Right kidney (tissue), 1 donor: ENCODE data around the gene LYPD4.
"Not testable (repeated sequence)": the region's sequence is repeated elsewhere in the genome, so short reads cannot be mapped to it uniquely, and the experiment has no call there.

Experiments used
- DNase-seq: peaks from one replicate; pipeline ENCODE4 v3.0.0-alpha.2; 2016

The LYPD4 gene

GRCh38 chr19:41875973-41876372 is 31.5 kb upstream of the LYPD4 start:
- not testable (repeated sequence) for DNase-seq

DNA sequence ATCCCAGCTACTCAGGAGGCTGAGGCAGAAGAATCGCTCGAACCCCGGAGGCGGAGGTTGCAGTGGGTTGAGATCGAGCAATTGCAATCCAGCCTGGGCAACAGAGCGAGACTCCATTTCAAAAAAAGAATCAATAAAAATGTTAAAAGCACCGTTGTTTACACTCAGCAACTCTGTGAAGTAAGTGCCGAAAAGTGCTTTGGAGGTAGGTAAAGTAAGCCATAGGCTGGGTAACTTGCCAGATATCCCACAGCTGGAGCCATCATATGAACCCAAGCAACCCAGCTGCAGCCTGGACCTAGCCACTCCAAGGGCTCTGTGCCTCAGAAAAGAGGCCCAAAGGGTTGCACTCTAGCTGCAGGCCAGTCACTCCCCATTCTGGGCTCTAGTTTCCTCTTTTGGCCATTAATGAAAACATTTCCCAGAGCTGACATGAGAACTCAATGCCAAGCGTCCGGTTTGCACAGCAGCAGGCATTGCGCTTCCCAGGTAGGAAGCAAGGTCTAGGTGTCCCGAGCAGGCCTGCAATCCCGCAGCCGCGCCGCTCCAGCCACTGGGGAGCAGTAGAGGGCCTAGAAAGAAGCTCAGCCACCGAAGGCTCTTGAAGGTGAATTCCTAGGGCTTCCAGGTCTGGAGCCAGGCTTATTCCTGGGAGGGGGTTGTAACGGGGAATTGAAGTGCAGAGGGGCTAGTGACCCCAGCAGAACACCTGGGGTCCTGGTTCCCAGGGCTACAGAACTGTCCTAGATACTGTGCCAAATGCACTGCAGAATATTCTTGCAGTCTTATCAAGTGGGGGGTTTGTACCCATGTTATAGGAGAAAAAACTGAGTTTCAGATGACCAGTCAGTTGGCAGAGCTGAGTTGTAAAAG is 28.5 kb upstream of the LYPD4 start:
- peak; percentile 45 for DNase-seq

DNA sequence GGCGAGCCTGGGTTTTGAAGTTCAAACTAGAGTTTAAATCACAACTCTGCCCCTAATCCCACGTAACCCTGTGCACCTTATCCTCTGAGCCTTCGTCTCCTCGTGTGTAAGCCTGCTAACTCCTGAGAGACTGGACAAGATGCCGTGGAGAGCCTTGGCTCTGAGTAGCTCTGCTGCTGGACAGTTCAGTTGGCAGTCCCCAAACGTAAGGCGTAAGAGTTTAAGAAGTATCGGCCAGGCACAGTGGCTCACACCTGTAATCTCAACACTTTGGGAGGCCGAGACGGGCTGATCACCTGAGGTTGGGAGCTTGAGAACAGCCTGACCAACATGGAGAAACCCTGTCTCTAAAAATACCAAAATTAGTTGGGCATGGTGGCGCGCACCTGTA is 27.9 kb upstream of the LYPD4 start:
- no peak for DNase-seq

DNA sequence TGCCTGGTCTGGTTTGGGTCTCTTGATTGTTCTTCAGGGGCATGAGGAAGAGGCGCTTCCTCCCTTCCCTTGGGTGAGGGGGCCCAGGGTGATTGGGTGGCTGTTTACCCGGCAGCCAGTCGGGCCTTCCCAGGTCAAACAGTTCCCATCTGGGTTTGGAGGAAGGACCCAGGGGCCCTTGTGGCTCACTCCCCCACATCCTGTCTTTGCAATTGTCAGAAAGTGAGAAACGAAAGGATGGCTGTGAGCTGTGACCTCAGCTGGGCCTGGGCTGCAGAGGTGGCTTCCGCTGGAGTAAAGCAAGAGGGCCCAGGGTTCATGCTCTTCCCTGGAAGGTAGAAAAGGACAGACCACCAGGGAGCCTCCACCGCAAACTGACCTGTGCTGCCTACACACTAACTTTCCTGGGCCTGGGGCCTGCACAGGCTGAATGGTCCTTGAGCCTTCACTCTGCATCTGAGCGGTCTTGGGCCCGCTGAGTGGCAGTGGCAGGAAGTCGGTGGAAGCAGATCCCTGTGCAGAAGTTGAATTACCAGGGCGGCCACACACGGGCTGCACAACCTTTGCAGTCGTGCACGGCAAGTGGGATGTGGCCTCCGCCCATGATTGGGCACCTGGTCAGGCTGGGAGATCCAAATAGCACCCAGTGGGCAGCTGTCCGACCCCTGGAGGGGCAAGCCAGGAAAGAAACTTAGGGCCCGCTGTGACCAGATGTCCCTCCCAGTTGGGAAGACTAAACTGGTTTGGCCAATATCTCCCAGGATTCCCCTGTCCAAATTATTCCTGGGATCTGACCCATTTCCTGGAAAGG is 27.3 kb upstream of the LYPD4 start:
- no peak for DNase-seq

GRCh38 chr19:41870401-41870873 is 26.0 kb upstream of the LYPD4 start:
- no peak for DNase-seq

DNA sequence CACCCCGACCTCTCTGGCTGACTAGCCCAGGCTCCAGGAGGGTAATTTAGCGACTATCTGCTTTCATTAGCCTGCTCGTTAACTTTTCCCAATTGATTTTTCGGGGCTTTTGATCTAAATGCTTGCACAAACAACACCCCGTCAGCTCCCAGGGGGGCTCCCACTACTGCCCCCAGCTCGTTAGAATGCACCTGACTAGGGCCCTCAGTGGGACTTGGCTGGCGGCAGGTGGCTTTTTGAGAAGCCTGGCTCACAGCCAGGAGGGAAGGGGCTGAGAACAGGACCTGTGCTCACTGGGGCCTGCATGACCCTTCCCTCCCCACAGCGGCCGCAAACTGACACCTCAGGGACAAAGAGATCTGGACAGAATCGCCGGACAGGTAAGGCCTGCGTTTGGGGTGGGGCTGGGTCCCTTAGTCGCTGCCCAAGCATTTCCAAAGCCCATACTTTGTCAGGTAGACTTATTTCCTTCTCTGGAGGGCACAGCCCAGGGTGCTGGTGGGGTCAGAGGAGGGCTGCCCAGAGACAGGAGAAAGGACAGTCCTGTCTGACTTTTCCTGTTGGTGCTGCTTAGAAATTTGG is 25.0 kb upstream of the LYPD4 start:
- no peak for DNase-seq

DNA sequence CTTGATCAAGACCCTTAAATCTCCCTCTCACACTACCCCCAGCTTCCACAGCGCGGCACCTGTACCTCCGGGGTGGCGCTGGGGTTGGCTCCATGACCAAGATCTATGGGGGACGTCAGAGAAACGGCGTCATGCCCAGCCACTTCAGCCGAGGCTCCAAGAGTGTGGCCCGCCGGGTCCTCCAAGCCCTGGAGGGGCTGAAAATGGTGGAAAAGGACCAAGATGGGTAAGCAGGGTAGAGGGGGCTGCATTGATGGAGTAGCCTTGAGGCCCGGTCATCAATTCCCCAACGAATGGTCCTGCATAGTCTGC is 24.5 kb upstream of the LYPD4 start:
- DNase-seq = no peak

DNA sequence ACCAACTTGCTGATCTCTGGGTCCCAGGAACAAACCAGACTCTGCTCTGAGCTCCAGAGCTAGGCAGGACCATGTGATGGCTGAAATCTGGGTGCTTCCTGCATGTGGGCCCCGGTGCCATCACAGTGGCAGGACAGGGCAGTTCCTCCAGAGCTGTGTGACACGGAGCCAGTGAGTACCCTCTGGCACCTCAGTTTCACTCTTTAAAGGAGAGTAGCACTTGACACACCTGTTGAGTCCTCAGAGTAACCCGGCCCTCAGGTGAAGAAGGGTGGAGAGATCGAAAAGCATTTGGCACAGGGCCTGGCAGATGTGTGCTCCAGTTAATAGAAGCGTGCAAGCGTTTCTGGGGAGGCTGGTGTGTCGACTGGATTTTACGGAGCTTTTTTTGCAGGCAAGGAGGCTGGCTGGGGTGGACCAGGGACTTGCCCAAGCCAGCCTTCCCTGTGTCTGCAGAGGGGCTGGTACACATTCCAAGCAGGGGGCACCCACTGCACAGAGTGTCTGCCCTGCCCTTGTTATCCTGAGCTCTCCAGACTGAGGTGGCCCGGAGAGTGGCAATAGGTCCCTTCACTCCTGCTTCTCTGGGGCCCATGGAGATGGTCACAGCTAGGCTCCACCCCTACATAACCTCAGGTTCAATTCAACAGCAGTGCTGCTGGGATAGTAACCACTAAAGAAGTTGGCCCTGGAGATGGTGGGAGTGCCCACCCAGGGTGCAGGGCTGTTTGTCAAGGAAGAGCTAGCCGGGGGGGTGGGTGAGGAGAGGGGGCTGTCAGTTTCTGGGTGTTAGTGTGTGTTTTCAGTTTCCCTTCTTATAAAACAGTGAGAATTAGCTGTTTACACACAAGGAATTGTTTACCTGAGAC is 23.9 kb upstream of the LYPD4 start:
- no peak for DNase-seq

DNA sequence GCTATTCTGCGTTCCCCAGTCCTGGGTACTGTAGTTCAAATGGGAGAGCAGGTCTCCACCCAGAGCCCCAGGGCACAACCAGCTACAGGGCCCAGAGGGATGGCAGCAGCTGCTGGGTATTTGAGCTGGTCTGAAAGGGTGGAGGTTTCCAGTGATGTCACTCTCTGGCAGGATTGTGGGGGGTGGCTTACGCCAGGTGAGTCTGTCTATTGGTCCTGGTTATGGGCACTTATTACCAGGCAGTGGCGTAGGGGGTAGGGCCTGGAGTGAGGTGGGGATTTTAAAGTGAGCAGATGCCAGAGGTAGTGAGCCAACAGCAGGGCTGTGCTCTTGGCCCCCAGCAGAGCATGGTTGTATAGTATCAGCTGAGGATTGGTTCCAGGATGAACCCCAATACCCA is 21.8 kb upstream of the LYPD4 start:
- DNase-seq = no peak

DNA sequence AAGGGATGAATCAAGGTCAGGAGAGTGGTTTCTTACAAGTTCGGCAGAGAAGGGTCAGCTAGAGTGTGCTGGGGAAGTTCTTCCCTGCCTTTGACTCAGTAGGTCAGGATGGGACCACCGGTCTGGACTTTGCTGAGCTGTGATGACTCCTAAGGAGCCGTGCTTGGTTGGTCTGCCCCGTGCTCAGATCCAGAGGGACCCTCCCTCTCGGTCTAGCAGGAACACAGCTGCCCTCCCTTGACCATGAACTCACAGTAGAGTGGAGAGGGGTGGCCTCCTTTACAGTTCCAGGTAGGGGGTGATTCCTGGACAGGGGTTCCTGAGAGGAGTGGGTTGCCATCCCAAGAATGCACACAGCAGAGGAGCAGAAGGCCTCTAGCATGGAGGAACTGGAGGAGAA is 19.9 kb upstream of the LYPD4 start:
- DNase-seq = no peak

GRCh38 chr19:41863209-41863931 is 18.9 kb upstream of the LYPD4 start:
- no peak for DNase-seq

DNA sequence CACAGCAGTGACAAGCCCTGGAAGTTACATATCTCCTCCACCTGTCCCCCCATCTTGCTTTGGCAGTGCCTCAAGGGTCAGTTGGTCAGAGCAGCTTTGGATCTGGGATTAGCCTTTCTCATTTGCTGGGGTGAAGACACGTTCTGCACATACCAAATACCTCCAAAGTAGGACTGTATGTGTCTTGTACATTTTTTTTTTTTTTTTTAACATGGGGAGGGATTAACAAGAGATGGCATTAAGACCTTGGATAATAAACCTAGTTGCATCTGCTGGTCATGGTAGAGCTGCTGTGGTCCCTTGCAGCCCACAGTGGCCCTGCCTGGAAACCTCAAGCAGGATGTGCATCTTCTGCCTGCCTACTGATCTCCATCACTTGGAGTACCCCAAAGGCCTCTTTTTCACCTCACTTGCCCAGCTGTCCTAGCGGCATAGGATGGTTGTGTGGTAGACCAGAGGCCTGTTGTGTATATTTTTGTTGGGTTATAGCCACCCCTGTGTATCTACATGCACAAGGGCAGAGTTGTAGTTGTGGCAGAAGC is 18.0 kb upstream of the LYPD4 start:
- DNase-seq = no peak

GRCh38 chr19:41861846-41862245 is 17.4 kb upstream of the LYPD4 start:
- DNase-seq = no peak

DNA sequence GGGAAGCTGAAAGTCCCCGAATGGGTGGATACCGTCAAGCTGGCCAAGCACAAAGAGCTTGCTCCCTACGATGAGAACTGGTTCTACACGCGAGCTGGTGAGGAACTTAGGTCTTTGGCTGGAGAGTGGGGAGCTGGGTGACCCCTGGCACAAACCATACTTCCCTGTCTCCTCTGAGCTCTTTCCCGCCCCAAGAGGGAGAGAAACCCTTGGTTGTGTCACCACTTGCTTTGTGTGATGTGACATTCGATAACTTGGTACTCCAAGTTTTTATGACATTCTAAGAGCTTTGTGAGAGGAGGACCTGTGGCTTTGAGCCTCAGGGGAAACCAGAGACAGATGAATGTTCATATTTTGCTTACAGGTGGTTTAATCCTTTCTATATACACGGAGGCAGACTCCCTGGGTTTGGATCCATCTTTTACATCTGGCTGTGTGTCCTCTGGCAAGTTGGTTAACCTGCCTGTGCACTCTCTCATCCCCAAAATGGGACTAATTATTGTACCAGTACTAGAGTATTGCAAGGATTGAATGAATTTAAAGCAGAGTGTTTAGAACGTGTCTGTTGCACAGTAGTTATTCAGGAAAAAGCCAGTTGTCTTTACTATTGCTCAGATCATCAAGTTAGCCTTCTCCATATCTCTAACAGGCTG is 16.8 kb upstream of the LYPD4 start:
- no peak for DNase-seq

DNA sequence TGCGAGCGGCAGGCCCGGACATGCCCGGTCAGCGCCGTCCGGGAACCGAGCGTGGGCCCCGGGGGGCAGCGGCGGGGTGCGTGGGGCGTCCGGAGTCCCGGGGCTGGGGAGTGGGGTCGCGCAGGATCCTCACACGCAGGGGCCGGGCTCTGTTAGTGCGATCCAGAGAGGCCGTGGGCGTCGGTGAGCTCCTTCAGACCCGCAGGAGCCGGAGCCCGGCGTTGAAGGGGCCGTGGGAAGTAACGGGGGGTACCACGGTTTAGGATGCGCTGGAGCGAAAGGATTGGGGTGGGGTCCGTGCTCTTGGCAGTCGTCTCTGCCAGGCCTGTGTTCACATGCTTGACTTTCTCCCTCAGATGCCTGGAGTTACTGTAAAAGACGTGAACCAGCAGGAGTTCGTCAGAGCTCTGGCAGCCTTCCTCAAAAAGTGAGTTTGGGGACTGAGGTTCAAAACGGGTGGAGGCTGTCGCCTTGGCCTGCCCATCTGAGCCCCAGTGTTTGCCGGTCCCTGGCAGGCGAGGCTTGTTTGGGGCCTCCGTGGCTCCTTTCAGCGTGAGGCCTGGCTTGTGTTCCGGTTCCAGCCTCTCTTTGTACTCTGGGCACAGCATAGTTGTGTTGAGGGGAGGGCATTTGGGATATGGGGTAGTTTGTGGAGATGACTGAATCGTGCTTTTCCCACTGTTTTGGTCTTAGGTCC is 16.1 kb upstream of the LYPD4 start:
- peak; percentile 42 for DNase-seq

- peak; percentile 99 for DNase-seq
Observed at GRCh38 chr19:41859618-41860418, 15.3 kb upstream of the LYPD4 start, which contains the start of gene RPS19. Gene RPS19, plus strand, starts transcription at chr19:41860255. Its CDS starts 520 bp downstream, at chr19:41860775.

- DNase-seq = no peak
Observed at GRCh38 chr19:41859213-41859617, 14.7 kb upstream of the LYPD4 start.

DNA sequence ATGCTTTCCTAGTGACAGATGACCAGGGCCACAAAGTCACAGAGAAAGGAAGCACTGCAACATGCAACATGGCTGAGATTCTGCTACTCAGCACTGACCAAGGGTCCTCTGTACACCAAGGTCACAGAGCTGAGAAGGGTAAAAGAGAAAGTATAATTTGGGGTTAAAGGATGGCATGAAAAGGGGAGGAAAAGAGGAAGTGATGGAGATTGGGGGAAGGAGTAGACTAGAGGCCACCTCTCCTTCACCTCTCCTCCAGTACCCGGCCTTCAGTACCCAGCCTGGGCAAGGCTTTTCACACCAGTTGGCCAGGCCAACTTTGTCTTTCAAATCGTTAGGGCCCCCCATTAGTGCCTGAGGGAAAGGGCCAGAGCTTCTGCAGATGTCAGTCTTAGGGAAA is 9.3 kb upstream of the LYPD4 start:
- no peak for DNase-seq

DNA sequence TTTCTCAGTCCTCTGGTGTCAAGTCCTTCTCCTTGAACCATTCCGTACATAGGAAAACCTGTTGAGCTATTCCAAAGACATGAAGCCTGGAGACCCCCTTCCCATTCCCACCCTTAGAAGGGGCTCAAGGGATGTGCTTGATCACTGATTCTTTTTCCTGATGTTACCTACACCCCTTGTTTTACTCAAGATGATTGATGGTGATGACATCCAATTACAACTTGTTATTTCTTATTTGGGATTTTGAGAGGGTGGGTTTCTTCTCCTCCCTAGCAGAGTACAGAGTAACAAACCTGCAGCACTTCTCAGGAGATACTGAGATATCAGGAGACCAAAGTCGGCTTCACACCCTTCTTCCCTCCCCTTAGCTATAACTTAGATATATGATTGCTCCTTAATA is 8.9 kb upstream of the LYPD4 start:
- no peak for DNase-seq
